ENCODE data around the gene MOV10L1.
"Not testable (repeated sequence)": the region's sequence is repeated elsewhere in the genome, so short reads cannot be mapped to it uniquely, and the experiment has no call there.

The MOV10L1 gene

DNA sequence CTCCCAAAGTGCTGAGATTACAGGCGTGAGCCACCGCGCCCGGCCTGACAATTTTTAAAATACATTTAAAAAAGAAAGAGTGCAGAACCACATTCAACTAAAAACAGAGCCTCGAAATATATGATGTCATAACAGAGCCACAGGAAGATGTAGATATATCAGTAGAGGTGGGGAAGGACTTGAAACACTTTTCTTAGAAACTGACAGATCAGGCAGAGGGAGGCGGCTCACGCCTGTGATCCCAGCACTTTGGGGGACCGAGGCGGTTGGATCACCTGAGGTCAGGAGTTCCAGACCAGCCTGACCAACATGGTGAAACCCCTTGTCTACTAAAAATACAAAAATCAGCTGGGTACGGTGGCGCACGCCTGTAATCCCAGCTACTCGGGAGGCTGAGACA, 11.6 kb upstream of the MOV10L1 start:
- DNase-seq (ENCODE audit: low spot score), result no peak

DNA sequence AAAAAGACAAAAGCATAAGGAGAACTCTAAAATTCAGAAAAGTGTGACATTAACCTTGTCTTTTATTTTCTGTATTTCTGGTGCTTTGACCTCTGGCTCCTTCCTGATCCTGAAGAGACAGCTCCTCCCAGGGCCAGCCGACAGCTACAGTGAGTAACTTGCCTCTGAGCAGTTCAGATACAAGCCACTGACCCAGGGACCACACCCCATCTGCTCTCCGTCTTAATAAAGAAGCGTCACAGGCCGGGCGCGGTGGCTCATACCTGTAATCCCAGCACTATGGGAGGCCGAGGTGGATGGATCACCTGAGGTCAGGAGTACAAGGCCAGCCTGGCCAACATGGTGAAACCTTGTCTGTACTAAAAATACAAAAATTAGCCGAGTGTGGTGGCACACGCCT, 11.0 kb upstream of the MOV10L1 start:
- no peak for DNase-seq (ENCODE audit: low spot score)

DNA sequence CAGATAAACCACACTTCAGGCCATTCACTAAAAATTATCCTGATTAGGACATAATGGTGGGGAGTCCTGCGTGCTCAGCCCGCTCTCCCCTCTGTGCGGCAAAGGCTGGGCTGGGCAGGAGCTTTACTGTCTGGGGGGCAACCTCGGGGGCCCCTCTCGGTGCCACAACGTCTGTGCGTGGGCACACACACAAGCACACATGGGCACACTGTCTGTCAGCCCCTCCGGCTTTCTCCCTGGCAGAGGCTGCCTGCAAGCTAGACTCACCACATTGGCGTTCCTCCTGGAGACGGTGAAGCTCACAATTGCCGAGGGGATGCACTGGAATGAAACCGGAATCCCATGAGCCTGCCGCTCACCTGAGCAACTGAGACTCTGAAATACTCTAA, 9.7 kb upstream of the MOV10L1 start:
- DNase-seq (ENCODE audit: low spot score), result no peak

DNA sequence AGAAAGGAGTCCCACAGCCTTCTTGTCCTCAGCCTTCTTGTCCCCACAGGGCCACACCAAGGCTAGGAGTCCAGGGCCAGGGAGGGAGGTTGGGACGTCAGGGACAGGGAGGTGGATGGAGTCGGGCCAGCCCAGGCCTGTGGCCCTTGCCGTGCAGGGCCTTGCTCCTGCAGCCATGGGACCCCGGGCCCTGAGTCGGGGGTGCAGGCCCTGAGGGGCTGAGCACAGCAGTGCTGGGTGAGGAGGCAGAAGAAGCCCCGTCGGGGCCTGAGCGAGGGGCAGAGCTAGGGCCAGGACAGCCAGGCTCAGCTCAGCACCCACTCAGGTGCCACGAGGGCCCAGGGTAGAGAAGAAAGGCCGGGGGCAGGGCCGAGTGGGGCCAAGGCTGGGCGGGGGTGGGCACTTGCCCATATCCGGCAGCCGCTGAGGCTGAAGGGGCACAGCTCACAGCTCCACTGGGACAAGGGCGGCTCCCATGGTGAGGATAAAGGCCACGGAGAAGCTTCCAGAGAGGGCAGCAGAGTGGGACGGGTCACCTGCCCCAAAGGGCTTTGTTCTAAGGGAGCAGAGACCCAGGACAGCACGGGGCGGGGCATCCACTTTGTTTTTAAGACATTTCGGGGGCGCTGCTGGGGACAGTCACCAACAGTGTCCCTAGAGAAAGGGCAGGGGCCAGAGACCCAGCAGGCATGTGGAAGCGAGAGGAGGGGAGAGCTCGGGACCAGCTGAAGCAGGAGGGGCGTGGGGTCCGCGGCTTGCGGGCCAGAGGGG, 8.2 kb upstream of the MOV10L1 start:
- DNase-seq (ENCODE audit: low spot score), result no peak

DNA sequence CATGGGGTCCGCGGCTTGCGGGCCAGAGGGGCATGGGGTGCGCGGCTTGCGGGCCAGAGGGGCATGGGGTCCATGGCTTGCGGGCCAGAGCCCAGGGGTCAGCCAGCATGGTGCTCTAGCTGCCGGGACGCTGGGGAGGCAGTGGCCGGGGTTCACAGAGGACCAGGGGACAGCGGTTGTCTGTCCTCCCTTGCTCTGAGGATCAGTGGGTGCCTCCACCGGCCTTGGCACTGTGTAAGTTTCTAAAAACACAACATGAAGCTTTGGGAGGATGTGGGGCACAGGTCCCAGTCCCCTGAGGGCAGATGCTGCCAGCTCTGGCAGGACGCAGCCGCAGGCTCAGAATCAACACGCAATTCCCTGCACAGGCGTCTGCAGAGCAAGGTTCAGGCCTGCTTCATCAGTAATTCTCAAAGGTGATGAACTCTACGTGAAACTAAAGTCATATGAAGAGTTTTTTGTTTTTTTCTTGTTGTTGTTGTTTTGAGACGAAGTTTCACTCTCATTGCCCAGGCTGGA, 7.5 kb upstream of the MOV10L1 start:
- DNase-seq (ENCODE audit: low spot score), result no peak

DNA sequence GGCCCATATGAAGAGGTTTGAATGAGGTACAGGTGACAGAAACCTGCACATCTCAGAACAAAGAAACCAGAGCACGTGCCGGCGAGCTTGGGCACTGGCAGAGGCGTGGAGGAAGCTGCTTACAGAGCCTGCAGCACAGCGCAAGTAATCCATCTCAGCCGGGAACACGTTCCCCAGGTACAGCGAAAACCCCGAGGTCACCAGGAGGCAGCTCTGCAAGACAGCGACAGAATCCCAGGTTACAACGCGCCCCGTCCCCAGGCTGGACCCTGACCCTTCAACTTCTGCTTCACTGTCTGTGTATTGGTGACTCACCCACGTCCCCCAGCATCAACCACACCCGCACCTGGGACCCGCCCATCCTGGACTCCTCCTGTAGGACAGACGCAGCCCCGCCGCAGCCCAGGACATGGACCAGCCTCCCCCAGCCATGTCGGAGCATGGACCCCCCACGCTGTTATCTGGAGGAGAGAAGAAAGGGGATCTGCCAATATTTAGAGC, 6.8 kb upstream of the MOV10L1 start:
- no peak for DNase-seq (ENCODE audit: low spot score)

DNA sequence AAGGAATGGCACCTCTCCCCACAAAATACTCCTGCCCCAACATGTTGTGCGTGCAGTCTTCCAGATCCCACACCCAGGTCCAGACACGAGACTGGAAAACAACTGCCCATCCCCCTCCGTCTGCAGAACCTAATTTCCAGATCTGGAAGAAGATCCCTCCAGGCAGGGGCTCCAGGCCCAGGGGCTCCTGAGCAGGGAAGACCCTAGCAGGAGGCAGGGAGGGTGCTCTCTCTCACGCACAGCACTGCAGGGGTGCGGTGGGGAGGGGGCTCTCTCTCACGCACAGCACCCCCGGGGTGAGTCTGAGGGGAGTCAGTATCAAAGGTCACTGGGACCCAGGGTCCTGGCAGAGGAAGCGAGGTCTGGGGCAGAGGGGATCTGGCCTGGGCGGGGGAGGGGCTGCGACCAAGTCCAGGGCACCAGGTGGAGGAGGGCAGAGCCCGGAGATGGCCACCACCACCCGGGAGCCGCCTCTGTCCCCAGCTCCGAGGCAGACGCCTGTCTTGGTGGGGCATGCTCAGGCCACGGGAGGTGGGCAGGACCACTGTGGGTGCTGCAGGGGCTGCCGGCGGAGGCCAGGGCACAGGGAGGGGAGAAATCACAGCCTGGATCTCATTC, 6.2 kb upstream of the MOV10L1 start:
- DNase-seq (ENCODE audit: low spot score), result no peak

DNA sequence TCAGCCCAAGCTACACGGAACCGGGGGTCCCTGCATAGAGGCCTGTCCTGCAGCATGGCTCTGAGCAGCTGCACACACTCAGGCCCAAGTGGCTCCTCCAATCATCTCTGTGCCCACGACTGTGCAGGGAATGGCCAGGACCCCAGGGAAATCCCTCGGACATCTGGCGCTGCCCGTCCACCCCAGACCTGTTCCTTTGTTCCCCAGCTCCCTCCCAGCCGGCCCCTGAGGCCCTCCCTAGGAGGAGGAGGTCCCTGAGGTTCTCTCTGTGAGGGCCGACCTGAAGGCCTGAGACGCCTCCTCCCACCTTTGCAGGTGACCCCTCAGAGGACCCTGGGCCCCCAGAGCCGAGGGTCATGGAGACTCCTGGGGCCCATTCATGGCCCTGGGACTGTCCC, 5.7 kb upstream of the MOV10L1 start:
- DNase-seq (ENCODE audit: low spot score), result no peak

DNA sequence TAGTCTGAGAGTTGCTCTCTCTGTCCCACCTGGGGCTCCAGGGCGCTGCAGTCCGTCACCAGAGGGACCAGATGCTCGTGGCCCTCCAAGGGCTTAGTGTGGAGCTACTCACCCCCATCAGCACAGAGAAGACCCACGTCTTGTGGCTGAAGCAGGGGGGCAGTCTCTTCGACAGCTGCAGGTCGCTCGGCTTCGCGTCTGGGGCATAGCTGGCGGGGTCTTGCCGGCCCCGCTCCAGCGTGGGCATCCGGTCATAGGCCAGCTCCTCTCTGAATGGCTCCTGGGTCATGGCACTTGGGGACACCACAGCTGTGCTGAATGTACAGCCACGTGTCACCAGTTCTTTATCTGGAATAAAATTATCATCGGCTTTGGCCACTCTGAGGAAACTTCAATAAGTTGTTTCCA, 5.2 kb upstream of the MOV10L1 start:
- DNase-seq (ENCODE audit: low spot score), result no peak

DNA sequence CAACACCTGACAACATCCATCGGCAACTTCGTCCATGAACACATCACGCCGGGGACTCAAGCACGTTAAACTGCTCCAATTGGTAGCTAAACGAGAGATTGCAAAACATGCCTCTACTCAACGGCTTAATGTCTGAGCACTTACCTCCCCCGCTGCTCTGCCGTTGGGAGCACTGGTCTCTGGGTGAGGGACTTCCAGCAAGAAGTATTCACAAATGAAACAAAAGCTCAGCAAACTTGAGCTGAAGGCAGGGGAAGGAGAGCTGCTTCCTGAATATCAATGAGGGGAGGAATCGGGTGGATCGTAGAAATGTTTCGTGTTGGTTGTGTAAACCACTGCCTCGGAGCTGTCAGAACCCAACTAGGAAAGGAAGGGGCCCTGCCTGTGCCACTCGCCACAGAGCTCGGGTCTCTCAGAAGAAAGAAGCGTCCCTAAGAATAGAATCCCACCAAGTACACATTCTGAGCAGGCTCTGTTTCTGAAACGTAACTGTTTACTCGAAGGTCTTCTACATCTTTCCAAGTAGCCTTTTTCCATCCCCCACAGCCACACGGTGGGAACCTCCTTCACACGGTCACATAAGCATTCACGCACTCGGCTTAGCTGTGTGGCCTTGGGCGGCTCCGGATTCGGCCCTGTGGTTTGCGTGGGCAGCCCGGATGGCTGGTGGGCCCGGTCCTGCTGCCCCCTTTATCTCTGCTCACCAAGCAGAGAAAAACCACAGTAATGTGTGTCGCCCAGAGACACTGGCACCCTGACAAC, 4.4 kb upstream of the MOV10L1 start, which contains the start of gene MLC1:
TSS of gene MLC1 (minus strand) at position 216 of the 762 bp plus-strand sequence. CDS start 524 bp downstream, outside the sequence.
- DNase-seq (ENCODE audit: low spot score), result no peak

DNA sequence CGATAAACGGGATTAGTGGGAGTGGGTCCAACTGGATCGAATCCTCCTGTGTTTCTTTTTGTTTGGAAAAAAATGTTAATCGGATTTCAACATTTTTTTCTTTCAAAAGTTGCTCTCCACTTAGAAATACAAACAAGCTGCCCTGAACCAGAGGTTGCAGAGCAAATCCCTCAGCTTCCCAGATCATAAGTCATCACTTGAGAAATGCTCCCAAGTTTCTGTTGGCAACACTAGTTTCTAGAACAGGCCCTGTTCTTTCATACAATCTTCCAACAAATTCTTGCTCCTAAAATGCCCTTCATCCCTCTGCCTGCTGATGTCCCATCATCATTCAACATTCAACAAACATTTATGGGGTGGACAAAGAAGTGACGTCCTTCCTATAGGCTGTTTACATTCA, 3.3 kb upstream of the MOV10L1 start:
- no peak for DNase-seq (ENCODE audit: low spot score)

DNA sequence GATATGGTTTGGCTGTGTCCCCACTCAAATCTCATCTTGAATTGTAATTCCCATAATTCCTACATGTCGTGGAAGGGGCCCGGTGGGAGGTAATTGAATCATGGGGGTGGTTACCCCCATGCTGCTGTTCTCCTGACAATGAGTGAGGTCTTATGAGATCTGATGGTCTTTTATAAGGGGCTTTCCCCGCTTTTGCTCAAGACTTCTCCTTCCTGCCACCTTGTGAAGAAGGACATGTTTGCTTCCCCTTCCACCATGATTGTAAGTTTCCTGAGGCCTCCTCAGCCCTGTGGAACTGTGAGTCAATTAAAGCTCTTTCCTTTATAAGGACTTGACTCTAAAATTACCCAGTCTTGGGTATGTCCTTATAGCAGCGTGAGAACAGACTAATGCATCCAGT, 2.8 kb upstream of the MOV10L1 start:
- not testable (repeated sequence) for DNase-seq (ENCODE audit: low spot score)

DNA sequence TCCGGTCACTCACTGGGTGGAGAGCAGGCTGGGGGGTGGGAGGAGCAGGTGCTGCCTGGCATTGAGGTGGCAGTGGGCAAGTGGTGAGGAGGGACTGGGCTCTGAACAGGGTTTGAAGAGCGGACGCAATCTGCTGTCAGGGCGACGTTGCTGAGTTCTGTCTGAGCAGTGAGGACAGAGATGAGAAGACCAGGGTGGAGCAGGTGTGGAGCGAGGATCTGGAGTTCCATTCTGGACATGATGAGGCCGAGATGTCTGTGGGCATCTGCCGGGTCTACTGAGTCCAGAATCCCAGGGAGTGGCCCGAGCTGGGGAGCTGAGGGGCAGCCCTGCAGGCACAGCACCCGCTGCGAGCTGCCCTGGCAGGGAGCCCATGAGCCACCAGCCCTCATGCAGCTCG, 2.2 kb upstream of the MOV10L1 start:
- no peak for DNase-seq (ENCODE audit: low spot score)

DNA sequence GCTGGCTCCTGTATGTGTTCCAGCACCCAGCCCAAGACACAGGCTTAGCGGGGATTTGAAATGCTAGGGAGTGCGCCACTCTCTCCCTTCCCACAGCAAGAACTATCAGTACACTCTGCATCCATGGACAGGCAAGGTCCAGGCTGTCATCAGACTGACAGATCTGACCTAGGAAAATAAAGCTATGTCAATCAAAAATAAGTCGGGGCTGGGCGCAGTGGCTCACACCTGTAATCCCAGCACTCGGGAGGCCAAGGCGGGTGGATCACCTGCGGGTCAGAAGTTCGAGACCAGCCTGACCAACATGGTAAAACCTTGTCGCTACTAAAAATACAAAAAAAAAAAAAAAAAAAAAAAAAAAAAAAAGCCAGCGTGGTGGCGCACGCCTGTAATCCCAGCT, 1.7 kb upstream of the MOV10L1 start:
- no peak for DNase-seq (ENCODE audit: low spot score)

DNA sequence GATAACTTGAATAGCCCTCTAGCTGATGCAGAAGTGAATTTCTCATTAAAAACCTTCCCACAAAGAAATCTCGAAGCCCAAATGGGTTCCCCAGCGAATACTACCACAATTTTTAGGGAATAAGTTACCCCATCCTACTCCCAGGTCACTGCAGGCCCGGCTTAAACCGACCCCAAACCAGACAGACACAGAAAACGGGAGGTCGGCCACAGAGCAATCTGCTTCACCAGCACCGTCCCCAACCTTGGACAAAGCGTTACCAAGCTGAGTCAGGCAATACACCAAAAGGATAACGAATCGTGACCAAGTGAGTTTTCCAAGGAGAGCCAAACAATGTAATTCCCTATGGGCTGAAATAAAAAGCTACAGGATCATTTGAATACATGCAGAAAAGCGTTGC, 575 bp upstream of the MOV10L1 start:
- DNase-seq (ENCODE audit: low spot score), result no peak

DNA sequence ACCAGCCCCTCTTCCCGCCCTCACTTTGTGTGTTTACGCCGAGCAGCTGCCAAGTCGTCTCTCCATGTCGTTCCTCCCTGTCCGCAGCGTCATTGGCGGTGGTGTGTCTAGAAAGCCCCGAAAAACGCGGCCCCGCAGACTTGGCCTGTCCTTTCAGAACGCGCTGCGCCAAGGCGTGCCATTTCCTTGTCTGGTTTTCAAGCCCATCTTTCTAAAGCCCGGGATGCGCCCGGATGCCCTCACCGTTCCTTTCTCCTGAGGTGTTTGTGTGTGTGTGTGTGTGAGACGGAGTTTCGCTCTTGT, 557 bp downstream of the MOV10L1 start:
- DNase-seq (ENCODE audit: low spot score), result no peak

DNA sequence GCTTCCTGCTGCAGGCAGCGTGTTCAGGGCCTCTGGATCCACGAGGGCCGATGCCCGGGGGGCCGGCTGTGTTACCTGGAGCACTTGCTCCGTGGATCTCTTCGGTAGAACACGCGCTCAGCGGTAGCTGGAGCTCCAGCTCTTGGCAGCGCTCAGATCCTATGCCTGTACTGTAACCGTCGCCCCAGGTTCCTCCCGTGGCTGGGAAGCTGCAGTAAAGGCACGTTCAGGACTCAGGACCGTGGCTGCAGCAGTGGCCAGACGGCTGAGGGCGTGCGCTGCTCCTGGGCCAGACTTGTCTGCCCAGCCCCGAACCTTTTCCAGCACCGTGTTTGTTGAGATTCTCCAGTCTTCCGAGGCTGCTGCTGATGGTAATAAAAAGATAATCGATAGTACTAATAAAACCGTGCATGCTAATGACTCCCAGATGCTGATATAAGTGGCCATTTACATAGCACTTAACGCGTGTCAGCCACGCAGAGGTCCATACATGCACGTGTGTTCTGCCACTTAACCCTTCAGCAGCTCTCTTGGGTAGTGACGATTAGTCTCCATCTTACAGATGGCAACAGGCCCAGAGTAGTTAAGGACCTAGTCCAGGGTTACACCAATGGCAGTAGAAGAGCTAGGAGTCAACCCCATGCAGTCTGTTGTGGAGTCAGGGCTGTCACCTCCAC, 1.4 kb downstream of the MOV10L1 start:
- no peak for DNase-seq (ENCODE audit: low spot score)

DNA sequence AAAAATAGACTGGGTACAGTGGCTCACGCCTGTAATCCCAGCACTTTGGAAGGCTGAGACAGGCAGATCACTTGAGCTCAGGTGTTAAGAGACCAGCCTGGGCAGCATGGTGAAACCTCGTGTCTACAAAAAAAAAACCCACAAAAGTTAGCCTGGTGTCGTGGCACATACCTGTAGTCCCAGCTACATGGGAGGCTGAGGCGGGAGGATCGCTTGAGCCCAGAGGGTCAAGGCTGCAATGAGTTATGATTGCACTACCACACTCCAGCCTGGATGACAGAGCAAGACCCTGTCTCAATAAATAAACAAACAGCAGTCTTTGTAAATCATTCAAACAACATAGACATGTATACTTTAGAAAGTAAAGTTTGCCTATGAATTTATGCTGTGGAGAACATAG, 2.5 kb downstream of the MOV10L1 start:
- no peak for DNase-seq (ENCODE audit: low spot score)

DNA sequence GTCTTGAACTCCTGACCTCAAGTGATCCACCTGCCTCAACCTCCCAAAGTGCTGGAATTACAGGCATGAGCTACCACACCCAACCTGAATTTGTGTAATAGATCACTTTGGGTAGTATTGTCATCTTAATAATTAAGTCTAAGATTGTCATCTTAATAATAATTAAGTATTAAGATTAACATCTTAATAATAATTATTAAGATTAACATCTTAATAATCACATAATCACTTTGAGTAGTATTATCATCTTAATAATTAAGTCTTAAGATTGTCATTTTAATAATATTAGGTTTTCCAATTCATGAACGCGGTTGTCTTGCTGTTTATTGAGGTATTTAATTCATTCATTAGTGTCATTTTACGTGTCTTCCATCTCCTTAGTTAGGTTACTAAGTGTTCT, 8.2 kb downstream of the MOV10L1 start:
- no peak for DNase-seq (ENCODE audit: low spot score)

DNA sequence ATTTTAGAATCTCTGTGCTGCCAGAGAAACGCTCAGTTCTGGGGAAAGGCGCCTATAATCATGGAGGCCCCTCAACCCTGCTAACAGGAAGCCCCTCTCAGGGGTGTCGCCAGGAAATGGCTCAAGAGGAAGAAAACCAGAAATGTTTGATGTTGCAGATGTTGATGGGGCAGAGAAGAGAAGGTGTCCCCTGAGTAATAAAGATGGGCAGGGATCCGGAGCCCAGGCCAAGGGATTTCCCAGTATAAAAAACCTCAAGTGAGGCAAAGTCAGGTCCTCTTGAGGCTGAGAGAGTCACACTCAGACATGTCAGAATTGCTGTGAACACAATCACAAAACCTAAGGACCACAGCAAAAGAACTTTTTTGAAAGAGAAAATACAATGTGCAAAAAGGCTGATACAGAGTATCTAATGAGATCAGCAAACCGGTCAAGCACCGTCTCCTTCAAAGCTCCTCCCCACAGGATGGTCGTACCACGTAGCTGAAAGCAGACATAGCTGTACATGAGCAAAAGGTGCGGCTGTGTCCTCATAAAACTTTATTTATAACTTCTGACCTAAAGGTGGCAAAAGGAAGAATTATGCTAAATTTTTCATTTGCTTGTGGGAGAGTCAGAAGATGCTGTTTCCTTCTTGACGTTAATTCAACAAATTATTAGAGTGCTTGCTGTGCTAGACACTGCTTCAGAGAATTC, 12.2 kb downstream of the MOV10L1 start:
- no peak for DNase-seq (ENCODE audit: low spot score)

DNA sequence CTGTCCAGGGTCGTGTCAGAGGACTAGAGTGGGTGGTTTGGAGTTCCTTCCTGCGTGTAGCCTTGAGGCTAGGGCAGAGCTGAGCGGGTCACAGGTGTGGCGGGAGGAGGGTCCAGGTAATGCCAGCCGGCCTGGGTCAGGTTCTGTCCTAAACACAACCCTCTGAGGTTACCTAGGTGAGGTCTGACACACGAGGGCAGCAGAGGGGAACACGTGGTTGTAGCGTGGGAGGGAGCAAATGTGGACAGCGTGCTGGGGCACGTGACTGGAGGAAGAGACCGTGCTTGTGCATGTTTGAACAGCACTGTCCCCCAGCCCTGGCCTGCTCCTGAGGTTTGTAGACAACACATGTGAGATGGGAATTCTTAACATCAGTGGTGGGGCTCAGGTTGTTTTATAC, 13.1 kb downstream of the MOV10L1 start:
- DNase-seq (ENCODE audit: low spot score), result no peak

DNA sequence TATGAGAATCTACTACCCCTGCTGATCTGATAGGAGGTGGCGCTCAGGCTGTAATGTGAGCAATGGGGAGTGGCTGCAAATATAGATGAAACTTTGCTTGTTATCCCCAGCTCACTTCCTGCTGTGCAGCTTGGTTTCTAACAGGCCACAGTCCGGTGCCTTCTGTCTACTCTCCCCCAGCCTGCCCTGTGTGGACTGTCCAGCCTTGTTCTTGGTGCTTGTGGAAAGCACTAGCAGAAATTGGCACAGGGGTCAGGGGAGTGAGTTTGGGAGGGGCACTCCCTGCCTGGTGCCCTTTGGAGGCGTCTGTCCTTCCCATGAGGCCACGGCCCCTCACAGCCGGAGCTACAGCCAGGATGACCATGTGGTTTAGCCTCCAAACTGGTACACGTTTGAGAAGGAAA, 14.3 kb downstream of the MOV10L1 start:
- DNase-seq (ENCODE audit: low spot score), result no peak

Data from D341Med (cell line).